ENCODE data around the gene TNS3.

Gene TNS3

DNA sequence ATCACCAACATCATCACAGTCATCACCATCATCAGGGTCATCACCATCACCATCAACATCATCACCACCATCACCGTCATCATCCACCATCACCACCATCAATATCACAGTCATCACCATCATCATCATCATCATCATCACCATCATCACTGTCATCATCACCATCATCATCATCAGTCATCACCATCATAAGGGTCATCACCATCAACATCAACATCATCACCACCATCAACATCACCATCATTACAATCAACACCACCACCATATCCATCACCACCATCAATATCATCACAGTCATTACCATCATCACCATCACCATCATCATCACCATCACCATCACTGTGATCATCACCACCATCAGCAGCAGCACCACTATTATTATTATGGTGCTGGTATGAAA is 218.9 kb downstream of the TNS3 start:
- H3K4me3 ChIP-seq (ENCODE audit: low read depth, low read length), result no peak overlapping the region
- DNase-seq (ENCODE audit: low read depth), result no peak
- TF ChIP-seq, protein P1, sequence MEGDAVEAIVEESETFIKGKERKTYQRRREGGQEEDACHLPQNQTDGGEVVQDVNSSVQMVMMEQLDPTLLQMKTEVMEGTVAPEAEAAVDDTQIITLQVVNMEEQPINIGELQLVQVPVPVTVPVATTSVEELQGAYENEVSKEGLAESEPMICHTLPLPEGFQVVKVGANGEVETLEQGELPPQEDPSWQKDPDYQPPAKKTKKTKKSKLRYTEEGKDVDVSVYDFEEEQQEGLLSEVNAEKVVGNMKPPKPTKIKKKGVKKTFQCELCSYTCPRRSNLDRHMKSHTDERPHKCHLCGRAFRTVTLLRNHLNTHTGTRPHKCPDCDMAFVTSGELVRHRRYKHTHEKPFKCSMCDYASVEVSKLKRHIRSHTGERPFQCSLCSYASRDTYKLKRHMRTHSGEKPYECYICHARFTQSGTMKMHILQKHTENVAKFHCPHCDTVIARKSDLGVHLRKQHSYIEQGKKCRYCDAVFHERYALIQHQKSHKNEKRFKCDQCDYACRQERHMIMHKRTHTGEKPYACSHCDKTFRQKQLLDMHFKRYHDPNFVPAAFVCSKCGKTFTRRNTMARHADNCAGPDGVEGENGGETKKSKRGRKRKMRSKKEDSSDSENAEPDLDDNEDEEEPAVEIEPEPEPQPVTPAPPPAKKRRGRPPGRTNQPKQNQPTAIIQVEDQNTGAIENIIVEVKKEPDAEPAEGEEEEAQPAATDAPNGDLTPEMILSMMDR (conservative IDR thresholded peaks at IDR 0.05; ENCODE audit: low read depth, low read length), result no peak

DNA sequence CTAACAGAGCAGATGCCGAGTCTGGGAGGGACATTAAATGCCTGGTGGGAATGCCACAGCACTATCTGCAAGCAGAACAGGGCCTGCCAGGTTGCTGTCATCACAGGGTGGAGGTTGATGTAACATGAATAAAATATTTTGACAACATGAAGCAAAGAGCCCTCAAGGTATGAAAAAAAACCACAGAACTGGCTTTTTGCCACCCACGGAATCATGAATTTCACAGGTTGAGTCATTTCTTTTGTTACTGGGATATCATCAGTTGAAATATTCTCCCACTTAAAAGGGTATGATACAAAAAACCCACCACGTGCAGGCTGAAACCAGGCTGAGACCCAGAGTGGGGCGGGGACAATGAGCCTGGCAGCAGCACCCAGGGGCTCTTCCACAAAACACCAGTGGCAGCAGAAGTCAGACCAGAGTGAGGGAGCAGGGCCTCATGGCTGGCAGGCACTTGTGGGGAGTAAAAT is 220.1 kb downstream of the TNS3 start:
- peak; percentile 87 for DNase-seq (ENCODE audit: low read depth)
- H3K4me3 ChIP-seq (ENCODE audit: low read depth, low read length), result no peak overlapping the region
- TF ChIP-seq, protein P1 (conservative IDR thresholded peaks at IDR 0.05; ENCODE audit: low read depth, low read length), result no peak

DNA sequence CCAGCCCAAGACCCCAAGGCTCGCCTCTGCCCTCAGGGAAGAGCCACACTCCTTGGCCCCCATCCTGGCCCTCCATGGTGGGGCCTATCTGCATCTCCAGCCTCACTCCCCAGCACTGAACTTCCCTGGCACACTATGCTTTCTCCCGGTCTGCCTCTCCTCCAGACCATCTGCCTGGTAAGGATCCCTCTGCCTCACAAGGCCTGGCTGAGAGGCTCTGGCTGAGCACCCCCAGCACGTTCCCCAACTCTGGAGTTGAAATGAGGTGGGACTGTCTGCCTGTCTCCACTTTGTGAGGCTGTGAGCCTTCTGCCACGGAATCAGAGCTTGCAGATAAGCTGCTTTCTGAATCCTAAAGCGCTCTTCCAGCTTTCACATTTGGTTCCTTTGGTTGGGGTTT is 220.7 kb downstream of the TNS3 start:
- TF ChIP-seq, protein P1 (conservative IDR thresholded peaks at IDR 0.05; ENCODE audit: low read depth, low read length), result no peak
- DNase-seq (ENCODE audit: low read depth), result no peak
- no peak overlapping the region for H3K4me3 ChIP-seq (ENCODE audit: low read depth, low read length)

DNA sequence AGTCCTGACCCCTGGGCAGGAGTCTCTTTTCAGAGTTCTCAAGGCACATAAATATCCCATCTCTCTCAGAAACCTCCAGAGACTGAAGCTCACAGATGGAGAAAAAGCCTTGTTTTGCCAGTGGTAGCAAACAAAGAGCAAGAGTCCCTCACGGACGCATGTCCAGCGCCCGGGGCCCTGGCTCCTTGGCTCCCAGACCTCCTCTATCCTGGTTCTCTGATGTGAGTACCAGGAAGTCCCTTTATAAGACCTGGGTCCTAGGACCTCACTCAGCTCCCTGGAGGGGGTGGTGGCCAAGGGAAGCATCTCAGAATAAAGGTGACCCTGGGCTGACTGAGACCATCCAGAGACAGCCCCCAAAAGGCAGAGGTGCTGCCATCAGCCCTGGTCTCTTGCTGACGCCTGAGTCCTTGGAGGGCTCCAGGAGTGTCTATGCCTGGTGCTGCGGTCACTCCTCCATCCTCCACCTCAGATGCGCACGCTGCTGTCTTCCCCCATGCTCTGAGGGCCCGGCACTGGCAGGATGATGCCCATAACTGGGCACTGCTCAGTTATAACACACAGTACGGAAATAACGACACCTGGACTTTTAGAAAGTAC is 221.5 kb downstream of the TNS3 start:
- no peak overlapping the region for H3K4me3 ChIP-seq (ENCODE audit: low read depth, low read length)
- TF ChIP-seq, protein P1 (conservative IDR thresholded peaks at IDR 0.05; ENCODE audit: low read depth, low read length), result no peak
- no peak for DNase-seq (ENCODE audit: low read depth)

DNA sequence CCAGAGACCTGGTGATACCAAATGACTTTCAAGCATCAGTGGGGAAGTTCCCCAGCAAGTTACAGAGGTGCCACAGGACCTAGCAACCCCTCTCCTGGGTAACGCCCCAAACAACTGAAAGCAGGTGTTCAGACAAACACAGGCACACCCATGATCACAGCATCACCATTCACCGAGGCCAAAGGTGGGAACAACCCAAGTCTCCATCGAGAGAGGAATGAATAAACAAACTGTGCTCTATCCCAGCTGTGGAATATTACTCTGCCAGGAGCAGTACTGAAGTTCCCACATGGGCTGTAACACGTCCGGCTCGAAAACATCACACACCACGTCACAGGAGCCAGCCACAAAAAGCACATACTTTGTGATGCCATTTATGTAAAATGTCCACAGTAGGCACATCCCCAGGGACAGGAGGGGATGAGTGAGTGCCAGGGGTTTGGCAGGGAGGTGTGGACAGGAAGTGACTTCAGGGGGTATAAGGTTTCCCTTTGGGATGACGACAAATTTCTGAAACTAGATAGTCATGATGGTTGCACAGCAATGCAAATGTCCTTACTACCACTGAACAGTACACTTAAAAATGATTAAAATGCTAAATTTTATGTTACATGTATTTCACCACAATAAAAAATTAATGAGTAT is 222.8 kb downstream of the TNS3 start:
- TF ChIP-seq, protein P1 (conservative IDR thresholded peaks at IDR 0.05; ENCODE audit: low read depth, low read length), result no peak
- DNase-seq (ENCODE audit: low read depth), result no peak
- H3K4me3 ChIP-seq (ENCODE audit: low read depth, low read length), result no peak overlapping the region

DNA sequence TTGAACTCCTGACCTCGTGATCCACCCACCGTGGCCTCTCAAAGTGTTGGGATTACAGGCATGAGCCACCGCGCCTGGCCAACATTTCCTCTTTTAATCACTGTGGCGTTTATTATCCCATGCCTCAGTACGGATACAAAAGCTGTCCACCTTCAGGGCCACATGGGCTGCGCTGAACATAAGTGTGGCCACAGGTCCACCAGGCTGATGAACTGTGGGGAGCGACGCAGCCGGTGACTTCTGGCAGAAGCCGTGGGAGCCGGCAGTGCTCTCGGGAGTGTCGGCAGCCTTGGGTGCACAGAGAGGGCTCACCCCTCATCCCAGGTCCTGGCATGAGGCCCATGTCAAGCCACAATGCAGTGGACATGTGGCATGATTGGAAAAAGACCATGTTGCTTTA is 223.6 kb downstream of the TNS3 start:
- TF ChIP-seq, protein P1 (conservative IDR thresholded peaks at IDR 0.05; ENCODE audit: low read depth, low read length), result no peak

DNA sequence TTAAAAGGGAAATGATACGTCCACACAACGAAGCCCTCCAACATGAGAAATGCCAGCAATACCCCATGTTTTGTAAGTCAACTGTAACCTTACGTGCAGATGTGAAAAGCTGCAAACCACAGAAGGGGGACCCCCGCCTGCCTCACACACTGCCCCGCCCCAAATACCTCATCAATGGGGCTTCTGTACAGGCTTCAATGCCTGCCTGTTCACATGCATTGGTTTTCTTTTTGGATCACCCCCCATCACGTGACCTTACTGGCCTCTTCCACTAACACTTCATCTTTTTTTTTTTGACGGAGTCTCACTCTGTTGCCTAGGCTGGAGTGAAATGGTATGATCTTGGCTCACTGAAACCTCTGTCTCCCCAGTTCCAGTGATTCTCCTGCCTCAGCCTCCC is 224.0 kb downstream of the TNS3 start:
- H3K4me3 ChIP-seq (ENCODE audit: low read depth, low read length), result no peak overlapping the region
- no peak for DNase-seq (ENCODE audit: low read depth)
- TF ChIP-seq, protein P1 (conservative IDR thresholded peaks at IDR 0.05; ENCODE audit: low read depth, low read length), result no peak

More for the DNA sequence above, 223.6 kb downstream of the TNS3 start:
- no peak overlapping the region for H3K4me3 ChIP-seq (ENCODE audit: low read depth, low read length)
- no peak for DNase-seq (ENCODE audit: low read depth)

Data from choroid plexus epithelial cell (primary cell).